ENCODE data around the gene PCIF1.
"Not testable (repeated sequence)": the region's sequence is repeated elsewhere in the genome, so short reads cannot be mapped to it uniquely, and the experiment has no call there.

The PCIF1 gene

GRCh38 chr20:45983279-45983743 is 48.8 kb downstream of the PCIF1 start:
- TF ChIP-seq CTCF (IDR thresholded peaks at IDR 0.05; ENCODE audit: low read length, missing control alignments): no peak
- no peak overlapping the region for H3K4me3 ChIP-seq (replicated peaks; ENCODE audit: low read depth, low read length)
- no peak for DNase-seq (ENCODE audit: low read depth)

- DNase-seq (ENCODE audit: low read depth): peak; percentile 21
- H3K4me3 ChIP-seq (replicated peaks; ENCODE audit: low read depth, low read length): no peak overlapping the region
- TF ChIP-seq CTCF (IDR thresholded peaks at IDR 0.05; ENCODE audit: low read length, missing control alignments): peak; percentile 14
Observed at GRCh38 chr20:45985573-45985972, 51.1 kb downstream of the PCIF1 start.

GRCh38 chr20:45987108-45987780 is 52.8 kb downstream of the PCIF1 start:
- peak; percentile 95 for TF ChIP-seq CTCF (IDR thresholded peaks at IDR 0.05; ENCODE audit: low read length, missing control alignments)
- DNase-seq (ENCODE audit: low read depth): peak; percentile 68
- H3K4me3 ChIP-seq (replicated peaks; ENCODE audit: low read depth, low read length): no peak overlapping the region

- H3K4me3 ChIP-seq (replicated peaks; ENCODE audit: low read depth, low read length); DNase-seq (ENCODE audit: low read depth): not testable (repeated sequence)
Observed at GRCh38 chr20:45988830-45989229, 54.3 kb downstream of the PCIF1 start.

GRCh38 chr20:45991616-45992015 is 57.1 kb downstream of the PCIF1 start:
- H3K4me3 ChIP-seq (replicated peaks; ENCODE audit: low read depth, low read length): no peak overlapping the region
- no peak for TF ChIP-seq CTCF (IDR thresholded peaks at IDR 0.05; ENCODE audit: low read length, missing control alignments)
- DNase-seq (ENCODE audit: low read depth): no peak

- no peak overlapping the region for H3K4me3 ChIP-seq (replicated peaks; ENCODE audit: low read depth, low read length)
- no peak for TF ChIP-seq CTCF (IDR thresholded peaks at IDR 0.05; ENCODE audit: low read length, missing control alignments)
- peak; percentile 22 for DNase-seq (ENCODE audit: low read depth)
Observed at GRCh38 chr20:45993197-45993951, 58.9 kb downstream of the PCIF1 start.

- DNase-seq (ENCODE audit: low read depth): no peak
- no peak for TF ChIP-seq CTCF (IDR thresholded peaks at IDR 0.05; ENCODE audit: low read length, missing control alignments)
Observed at GRCh38 chr20:45994761-45995493, 60.4 kb downstream of the PCIF1 start.

GRCh38 chr20:45995495-45996097 is 61.1 kb downstream of the PCIF1 start:
- DNase-seq (ENCODE audit: low read depth); H3K4me3 ChIP-seq (replicated peaks; ENCODE audit: low read depth, low read length): not testable (repeated sequence)

More at GRCh38 chr20:45994761-45995493, 60.4 kb downstream of the PCIF1 start:
- H3K4me3 ChIP-seq (replicated peaks; ENCODE audit: low read depth, low read length): no peak overlapping the region
